Uterus (tissue), 2 donors: ENCODE measurements around the gene FMNL1.

Source experiments
- POLR2A ChIP-seq, 2 donors: fragments of 450-650 bp; IDR thresholded peaks; one replicate each; pipeline ENCODE4 v1.6.1; 2016; ENCODE audit warnings: antibody characterized with exemption in 2 of 2, mild to moderate bottlenecking in 1 of 2, moderate library complexity in 1 of 2
- TF ChIP-seq, protein P1 (sequence below), 4 experiments: fragments of 200-600 bp in 2 of 4; fragments of 450-650 bp in 2 of 4; sonication (generic) in 2 of 4; IDR thresholded peaks; one replicate each; pipeline ENCODE4 v1.5.1; 2016 to 2019; ENCODE audit warnings: antibody characterized with exemption in 4 of 4, mild to moderate bottlenecking in 2 of 4, moderate library complexity in 1 of 4

GRCh38 chr17:45225051-45225700 is 3.5 kb downstream of the FMNL1 start:
- TF ChIP-seq, protein P1, sequence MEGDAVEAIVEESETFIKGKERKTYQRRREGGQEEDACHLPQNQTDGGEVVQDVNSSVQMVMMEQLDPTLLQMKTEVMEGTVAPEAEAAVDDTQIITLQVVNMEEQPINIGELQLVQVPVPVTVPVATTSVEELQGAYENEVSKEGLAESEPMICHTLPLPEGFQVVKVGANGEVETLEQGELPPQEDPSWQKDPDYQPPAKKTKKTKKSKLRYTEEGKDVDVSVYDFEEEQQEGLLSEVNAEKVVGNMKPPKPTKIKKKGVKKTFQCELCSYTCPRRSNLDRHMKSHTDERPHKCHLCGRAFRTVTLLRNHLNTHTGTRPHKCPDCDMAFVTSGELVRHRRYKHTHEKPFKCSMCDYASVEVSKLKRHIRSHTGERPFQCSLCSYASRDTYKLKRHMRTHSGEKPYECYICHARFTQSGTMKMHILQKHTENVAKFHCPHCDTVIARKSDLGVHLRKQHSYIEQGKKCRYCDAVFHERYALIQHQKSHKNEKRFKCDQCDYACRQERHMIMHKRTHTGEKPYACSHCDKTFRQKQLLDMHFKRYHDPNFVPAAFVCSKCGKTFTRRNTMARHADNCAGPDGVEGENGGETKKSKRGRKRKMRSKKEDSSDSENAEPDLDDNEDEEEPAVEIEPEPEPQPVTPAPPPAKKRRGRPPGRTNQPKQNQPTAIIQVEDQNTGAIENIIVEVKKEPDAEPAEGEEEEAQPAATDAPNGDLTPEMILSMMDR (IDR thresholded peaks at IDR 0.05), result no peak
- TF ChIP-seq POLR2A (IDR thresholded peaks at IDR 0.05), result no peak
